ENCODE data around the gene KLHL7. TPM values are rescaled to one million over a fixed set of nuclear protein-coding genes. Genes with fewer than 3 reads are reported as not detected.

The KLHL7 gene, protein sequence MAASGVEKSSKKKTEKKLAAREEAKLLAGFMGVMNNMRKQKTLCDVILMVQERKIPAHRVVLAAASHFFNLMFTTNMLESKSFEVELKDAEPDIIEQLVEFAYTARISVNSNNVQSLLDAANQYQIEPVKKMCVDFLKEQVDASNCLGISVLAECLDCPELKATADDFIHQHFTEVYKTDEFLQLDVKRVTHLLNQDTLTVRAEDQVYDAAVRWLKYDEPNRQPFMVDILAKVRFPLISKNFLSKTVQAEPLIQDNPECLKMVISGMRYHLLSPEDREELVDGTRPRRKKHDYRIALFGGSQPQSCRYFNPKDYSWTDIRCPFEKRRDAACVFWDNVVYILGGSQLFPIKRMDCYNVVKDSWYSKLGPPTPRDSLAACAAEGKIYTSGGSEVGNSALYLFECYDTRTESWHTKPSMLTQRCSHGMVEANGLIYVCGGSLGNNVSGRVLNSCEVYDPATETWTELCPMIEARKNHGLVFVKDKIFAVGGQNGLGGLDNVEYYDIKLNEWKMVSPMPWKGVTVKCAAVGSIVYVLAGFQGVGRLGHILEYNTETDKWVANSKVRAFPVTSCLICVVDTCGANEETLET
- total RNA-seq (2022) (35.2 and 37.8 TPM in 2 replicates), Bru-seq, nascent RNA (percentile 68 among the genes with signal in this experiment), BruChase-seq, experiment 1, labeled RNA remaining after a 6-hour chase (percentile 61 among the genes with signal in this experiment), BruChase-seq, experiment 2, labeled RNA remaining after a 2-hour chase (percentile 63 among the genes with signal in this experiment)
- long read RNA-seq, full-length matches to known transcripts: 49 of 60 reads
- long read RNA-seq, partial matches to known transcripts: 2 of 60 reads
- long read RNA-seq, other reads (novel, unspliced or antisense): 9 of 60 reads

DNA sequence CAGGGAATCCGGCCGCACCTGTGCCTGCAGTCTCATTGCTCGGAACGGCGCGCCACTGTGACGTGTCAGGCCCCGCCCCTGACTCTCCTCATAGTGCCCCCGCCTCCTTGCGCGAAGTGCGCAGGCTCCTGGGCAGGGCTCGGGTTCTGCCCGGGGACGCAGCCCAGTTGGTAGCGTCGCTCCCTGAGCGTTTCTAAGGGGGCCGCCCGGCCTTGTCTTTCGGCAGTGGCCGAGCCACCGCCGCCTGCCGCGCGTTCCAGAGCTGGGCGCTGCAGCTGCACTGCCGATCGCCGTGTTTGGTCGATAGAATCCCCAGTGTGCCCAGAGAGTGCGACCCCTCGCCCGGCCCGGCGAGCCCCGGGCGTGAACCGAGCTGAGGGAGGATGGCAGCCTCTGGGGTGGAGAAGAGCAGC is at the start of gene KLHL7:
Gene KLHL7, plus strand, starts transcription at position 142 of the 413 bp plus-strand sequence. Its CDS starts 242 bp downstream, at position 384.
- Mint-ChIP-seq H3K4me3 (ENCODE audit: low read depth, unreplicated experiment) (peak within 1 kb of the TSS; percentile 99), H3K36me3 (ENCODE audit: insufficient read depth, unreplicated experiment) (peaks cover 24% of the 10 kb centered on the region), H3K9me3 (ENCODE audit: low read depth, unreplicated experiment) (no peaks in the 10 kb centered on the region), H3K4me1 (ENCODE audit: low read depth, unreplicated experiment) (peaks cover 12% of the 10 kb centered on the region), H3K27me3 (ENCODE audit: unreplicated experiment) (peaks cover under 1% of the 10 kb centered on the region), H3K27ac (ENCODE audit: unreplicated experiment) (peak within 1 kb of the TSS; percentile 93)
- DNase-seq: peak; percentile 99
- no TSS peak for BruUV-seq (replicated peaks)
- intact Hi-C loops (cut with micrococcal nuclease; ENCODE audit: unreplicated experiment): no loop called here
- CTCF ChIA-PET: interaction anchor here (0.6 to 3.0 kb wide), 9 partner anchors 8 to 561 kb away, joined by 3 to 25 read pairs (median 5); partner anchors contain the start of genes IL6 and NUP42
- TF ChIP-seq, protein P1, sequence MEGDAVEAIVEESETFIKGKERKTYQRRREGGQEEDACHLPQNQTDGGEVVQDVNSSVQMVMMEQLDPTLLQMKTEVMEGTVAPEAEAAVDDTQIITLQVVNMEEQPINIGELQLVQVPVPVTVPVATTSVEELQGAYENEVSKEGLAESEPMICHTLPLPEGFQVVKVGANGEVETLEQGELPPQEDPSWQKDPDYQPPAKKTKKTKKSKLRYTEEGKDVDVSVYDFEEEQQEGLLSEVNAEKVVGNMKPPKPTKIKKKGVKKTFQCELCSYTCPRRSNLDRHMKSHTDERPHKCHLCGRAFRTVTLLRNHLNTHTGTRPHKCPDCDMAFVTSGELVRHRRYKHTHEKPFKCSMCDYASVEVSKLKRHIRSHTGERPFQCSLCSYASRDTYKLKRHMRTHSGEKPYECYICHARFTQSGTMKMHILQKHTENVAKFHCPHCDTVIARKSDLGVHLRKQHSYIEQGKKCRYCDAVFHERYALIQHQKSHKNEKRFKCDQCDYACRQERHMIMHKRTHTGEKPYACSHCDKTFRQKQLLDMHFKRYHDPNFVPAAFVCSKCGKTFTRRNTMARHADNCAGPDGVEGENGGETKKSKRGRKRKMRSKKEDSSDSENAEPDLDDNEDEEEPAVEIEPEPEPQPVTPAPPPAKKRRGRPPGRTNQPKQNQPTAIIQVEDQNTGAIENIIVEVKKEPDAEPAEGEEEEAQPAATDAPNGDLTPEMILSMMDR (IDR thresholded peaks at IDR 0.05; ENCODE audit: unreplicated experiment): no peak

DNA sequence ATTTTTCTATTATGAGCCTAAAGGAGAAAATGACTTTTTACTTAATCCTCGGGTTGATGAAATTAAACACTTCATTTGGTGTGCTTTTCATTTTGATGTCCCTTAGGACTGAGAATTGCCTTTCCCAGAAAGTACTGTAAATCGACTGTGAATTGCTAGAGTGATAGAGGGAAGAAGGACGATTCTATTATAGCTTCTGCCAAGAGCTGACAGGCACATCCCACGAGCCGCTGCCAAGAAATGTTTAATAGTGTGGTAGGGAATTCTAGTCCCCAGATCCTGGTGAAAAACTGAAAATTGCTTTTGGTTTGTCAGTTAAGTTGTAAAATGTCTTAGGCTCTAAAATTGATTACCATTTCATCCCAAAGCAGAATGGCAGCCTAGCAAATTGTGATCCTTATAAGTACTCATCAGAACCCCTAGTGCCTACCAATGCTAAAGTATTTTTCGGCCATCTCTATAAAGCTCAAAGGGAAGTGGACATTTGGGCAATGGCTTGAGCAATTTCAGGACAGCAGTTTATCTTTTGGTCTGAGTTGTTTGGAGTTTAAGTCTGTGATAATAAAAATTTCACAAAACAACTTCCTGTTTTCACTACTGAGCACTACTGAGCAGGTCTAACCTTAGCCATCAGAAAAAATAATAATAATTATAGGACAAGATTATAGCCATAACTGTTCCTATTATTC is 47.0 kb upstream of the KLHL7 start:
- peaks cover 20% of the 10 kb centered on the region for H3K27me3 Mint-ChIP-seq (ENCODE audit: unreplicated experiment)
- no peaks in the 10 kb centered on the region for H3K4me1 Mint-ChIP-seq (ENCODE audit: low read depth, unreplicated experiment)
- no peaks in the 10 kb centered on the region for H3K9me3 Mint-ChIP-seq (ENCODE audit: low read depth, unreplicated experiment)
- intact Hi-C loops (cut with micrococcal nuclease; ENCODE audit: unreplicated experiment): loop anchor here (5.0 kb wide), 1 partner anchor 236 kb away; the partner anchor contains the start of gene TOMM7
- TF ChIP-seq, protein P1 (IDR thresholded peaks at IDR 0.05; ENCODE audit: unreplicated experiment): no peak
- H3K4me3 Mint-ChIP-seq (ENCODE audit: low read depth, unreplicated experiment): no peak overlapping the region
- CTCF ChIA-PET: interaction anchor here (0.7 to 1.2 kb wide), 3 partner anchors 14 to 391 kb away, joined by 3 to 6 read pairs (median 4); no protein-coding TSS in a partner anchor
- no peaks in the 10 kb centered on the region for H3K36me3 Mint-ChIP-seq (ENCODE audit: insufficient read depth, unreplicated experiment)
- no TSS peak for BruUV-seq (replicated peaks)
- no peak for DNase-seq
- no peak overlapping the region for H3K27ac Mint-ChIP-seq (ENCODE audit: unreplicated experiment)

DNA sequence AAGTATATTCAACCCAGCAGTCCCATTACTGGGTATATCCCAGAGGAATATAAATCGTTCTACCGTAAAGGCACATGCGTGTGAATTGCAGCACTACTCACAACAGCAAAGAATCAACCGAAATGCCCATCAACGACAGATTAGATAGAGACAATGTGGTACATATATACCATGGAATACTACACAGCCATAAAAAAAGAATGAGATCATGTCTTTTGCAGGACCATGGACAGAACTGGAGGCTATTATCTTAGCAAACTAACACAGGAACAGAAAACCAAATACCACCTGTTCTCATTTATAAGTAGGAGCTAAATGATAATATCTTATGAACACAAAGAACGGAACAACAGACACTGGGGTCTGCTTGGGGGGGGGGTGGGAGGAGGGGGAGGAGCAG is 44.3 kb upstream of the KLHL7 start:
- Mint-ChIP-seq H3K27me3 (ENCODE audit: unreplicated experiment) (peaks cover 38% of the 10 kb centered on the region), H3K4me3 (ENCODE audit: low read depth, unreplicated experiment) (no peak overlapping the region), H3K4me1 (ENCODE audit: low read depth, unreplicated experiment) (no peaks in the 10 kb centered on the region), H3K9me3 (ENCODE audit: low read depth, unreplicated experiment) (no peaks in the 10 kb centered on the region), H3K27ac (ENCODE audit: unreplicated experiment) (no peak overlapping the region), H3K36me3 (ENCODE audit: insufficient read depth, unreplicated experiment) (no peaks in the 10 kb centered on the region)
- no TSS peak for BruUV-seq (replicated peaks)
- TF ChIP-seq, protein P1 (IDR thresholded peaks at IDR 0.05; ENCODE audit: unreplicated experiment): no peak
- intact Hi-C loops (cut with micrococcal nuclease; ENCODE audit: unreplicated experiment): no loop called here
- CTCF ChIA-PET: interaction anchor here (0.6 to 0.7 kb wide), 2 partner anchors 8 to 16 kb away, joined by 3 to 12 read pairs; no protein-coding TSS in a partner anchor
- no peak for DNase-seq

DNA sequence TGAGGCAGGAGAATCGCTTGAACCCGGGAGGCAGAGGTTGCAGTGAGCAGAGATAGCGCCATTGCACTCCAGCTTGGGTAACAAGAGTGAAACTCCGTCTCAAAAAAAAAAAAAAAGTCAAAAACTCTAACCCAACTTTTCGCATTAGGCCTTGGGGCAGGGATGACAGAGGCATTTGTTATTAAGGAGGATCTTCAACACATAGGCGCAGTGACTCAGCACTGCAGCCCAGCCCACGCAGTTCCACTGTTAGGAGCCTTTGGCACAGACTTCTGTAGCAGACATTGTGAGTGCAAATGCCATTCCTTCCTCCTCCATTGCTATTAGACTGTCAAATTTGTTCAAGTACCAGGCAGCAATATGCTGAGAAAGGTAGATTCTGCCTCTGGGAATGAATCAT is 43.1 kb upstream of the KLHL7 start:
- CTCF ChIA-PET: interaction anchor here (0.7 kb wide), 1 partner anchor 1581 kb away, joined by 4 read pairs; no protein-coding TSS in a partner anchor
- no peaks in the 10 kb centered on the region for H3K9me3 Mint-ChIP-seq (ENCODE audit: low read depth, unreplicated experiment)
- intact Hi-C loops (cut with micrococcal nuclease; ENCODE audit: unreplicated experiment): no loop called here
- no peaks in the 10 kb centered on the region for H3K4me1 Mint-ChIP-seq (ENCODE audit: low read depth, unreplicated experiment)
- H3K27me3 Mint-ChIP-seq (ENCODE audit: unreplicated experiment): peaks cover 39% of the 10 kb centered on the region
- H3K36me3 Mint-ChIP-seq (ENCODE audit: insufficient read depth, unreplicated experiment): no peaks in the 10 kb centered on the region
- BruUV-seq (replicated peaks): no TSS peak
- no peak overlapping the region for H3K27ac Mint-ChIP-seq (ENCODE audit: unreplicated experiment)
- TF ChIP-seq, protein P1 (IDR thresholded peaks at IDR 0.05; ENCODE audit: unreplicated experiment): no peak
- H3K4me3 Mint-ChIP-seq (ENCODE audit: low read depth, unreplicated experiment): no peak overlapping the region
- DNase-seq: no peak
